Stimulated activated CD4-positive, alpha-beta T cell treated with anti-CD3 and anti-CD28 coated beads, Interleukin-2, amount 100 ng/mL, for 48 hours (primary cell): ENCODE data around the gene KLHL8.

Source experiments
- DNase-seq, 2 donors: peaks; one replicate each; pipeline ENCODE4 v3.0.0-alpha.2; 2020

The KLHL8 gene

DNA sequence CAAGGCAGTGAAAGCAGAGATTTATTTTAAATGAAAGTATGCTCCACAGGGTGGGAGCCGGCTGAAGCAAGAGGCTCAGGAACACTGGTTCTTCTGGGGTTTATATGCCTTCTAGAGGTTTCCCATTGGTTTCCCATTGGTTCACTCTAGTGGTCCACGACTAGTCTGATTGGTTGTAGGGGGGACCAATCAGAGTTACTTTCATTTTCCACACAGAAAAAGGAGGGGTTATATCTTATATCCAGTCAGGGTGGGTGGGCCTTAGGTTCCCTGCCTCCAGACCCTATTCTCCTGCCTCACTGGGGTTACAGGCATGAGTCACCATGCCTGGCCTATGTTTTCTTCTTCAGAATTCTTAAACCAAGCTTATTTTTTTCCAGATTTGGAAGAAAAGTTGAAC lies 101.6 kb downstream of the KLHL8 start:
- no peak for DNase-seq

DNA sequence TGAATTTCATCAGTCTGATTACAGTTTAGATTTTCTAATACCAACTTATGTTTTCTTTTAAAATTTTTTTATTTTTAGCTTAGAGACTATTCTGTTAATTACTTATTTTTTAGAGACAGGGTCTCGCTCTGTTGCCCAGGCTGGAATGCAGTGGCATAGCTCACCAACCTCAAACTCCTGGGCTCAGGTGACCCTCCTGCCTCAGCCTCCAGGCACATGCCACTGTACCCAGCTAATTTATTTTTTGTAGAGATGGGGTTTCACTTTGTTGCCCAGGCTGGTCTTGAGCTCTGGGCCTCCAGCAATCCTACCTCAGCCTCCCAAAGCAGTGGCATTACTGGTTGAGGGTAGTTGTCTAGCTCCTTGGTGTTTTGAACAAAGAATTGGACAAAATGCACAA lies 102.0 kb downstream of the KLHL8 start:
- DNase-seq, result no peak

GRCh38 chr4:87117732-87118075 lies 102.7 kb downstream of the KLHL8 start:
- DNase-seq, result no peak

GRCh38 chr4:87117051-87117731 lies 103.2 kb downstream of the KLHL8 start:
- DNase-seq, result no peak

- DNase-seq, result no peak
Observed at GRCh38 chr4:87116231-87116630, 104.2 kb downstream of the KLHL8 start.

GRCh38 chr4:87114245-87115062 lies 106.0 kb downstream of the KLHL8 start:
- DNase-seq, result no peak

- no peak for DNase-seq
Observed at GRCh38 chr4:87112063-87112462, 108.4 kb downstream of the KLHL8 start.
